Prostate gland (tissue), 2 donors: ENCODE results near the gene ARRB1. TPM values are rescaled to one million over a fixed set of nuclear protein-coding genes. Genes with fewer than 3 reads are reported as not detected.

Source experiments
- DNase-seq: peaks from one replicate; pipeline ENCODE4 v3.0.0-alpha.2; 2019; ENCODE audit warnings: low spot score
- H3K27ac ChIP-seq, 2 donors: fragments of 200-600 bp; sonication (generic); 2 replicates each; pipeline ENCODE4 v1.5.1; 2017 to 2019
- H3K27me3 ChIP-seq: fragments of 200-600 bp; sonication (generic); replicated peaks from 2 replicates; pipeline ENCODE4 v1.5.1; 2019; ENCODE audit not compliant: insufficient read depth
- H3K36me3 ChIP-seq, 2 donors: fragments of 200-600 bp; sonication (generic); 1 replicate in 1 of 2; 2 replicates in 1 of 2; pipeline versions ENCODE4 v1.5.1 to v1.8.1; 2017 to 2019
- H3K4me1 ChIP-seq: fragments of 200-600 bp; sonication (generic); replicated peaks from 2 replicates; pipeline ENCODE4 v1.5.1; 2019
- H3K4me3 ChIP-seq, 2 donors: fragments of 200-600 bp; sonication (generic); 2 replicates each; pipeline ENCODE4 v1.5.1; 2017 to 2019
- H3K9me3 ChIP-seq: fragments of 200-600 bp; sonication (generic); 2 replicates; pipeline ENCODE4 v1.5.1; 2017
- POLR2A ChIP-seq: fragments of 450-650 bp; IDR thresholded peaks from one replicate; pipeline ENCODE4 v1.6.1; 2016; ENCODE audit warnings: antibody characterized with exemption, mild to moderate bottlenecking
- POLR2AphosphoS5 ChIP-seq: sonication (generic); formaldehyde crosslinking; IDR thresholded peaks from one replicate; pipeline ENCODE4 v1.6.1; 2017; ENCODE audit warnings: antibody characterized with exemption
- WGBS: methylation state at CpG from one replicate; pipeline ENCODE4 v1.1.5; 2018; 5-methylcytosine and 5-hydroxymethylcytosine counted together
- intact Hi-C: fragments of 100-400 bp; cut with DNase I; formaldehyde crosslinking; loops from one replicate; pipeline ENCODE4 v1.14.2; 2022
- total RNA-seq, 2 donors: library from RNA; depleted of rRNA; stranded (reverse); fragments of >200 nt; gene quantifications; one replicate each; pipeline ENCODE4 v1.1.0, GENCODE V29; 2016
- TF ChIP-seq, protein P1 (sequence below), 4 experiments: fragments of 200-600 bp in 2 of 4; fragments of 450-650 bp in 2 of 4; sonication (generic) in 2 of 4; IDR thresholded peaks; 1 replicate in 3 of 4; 2 replicates in 1 of 4; pipeline ENCODE4 v1.5.1; 2016 to 2019; ENCODE audit warnings: antibody characterized with exemption in 4 of 4, mild to moderate bottlenecking in 2 of 4, moderate library complexity in 2 of 4

The ARRB1 gene
- total RNA-seq, 2 donors from 2014 or later = 31.9 to 64.7 TPM

DNA sequence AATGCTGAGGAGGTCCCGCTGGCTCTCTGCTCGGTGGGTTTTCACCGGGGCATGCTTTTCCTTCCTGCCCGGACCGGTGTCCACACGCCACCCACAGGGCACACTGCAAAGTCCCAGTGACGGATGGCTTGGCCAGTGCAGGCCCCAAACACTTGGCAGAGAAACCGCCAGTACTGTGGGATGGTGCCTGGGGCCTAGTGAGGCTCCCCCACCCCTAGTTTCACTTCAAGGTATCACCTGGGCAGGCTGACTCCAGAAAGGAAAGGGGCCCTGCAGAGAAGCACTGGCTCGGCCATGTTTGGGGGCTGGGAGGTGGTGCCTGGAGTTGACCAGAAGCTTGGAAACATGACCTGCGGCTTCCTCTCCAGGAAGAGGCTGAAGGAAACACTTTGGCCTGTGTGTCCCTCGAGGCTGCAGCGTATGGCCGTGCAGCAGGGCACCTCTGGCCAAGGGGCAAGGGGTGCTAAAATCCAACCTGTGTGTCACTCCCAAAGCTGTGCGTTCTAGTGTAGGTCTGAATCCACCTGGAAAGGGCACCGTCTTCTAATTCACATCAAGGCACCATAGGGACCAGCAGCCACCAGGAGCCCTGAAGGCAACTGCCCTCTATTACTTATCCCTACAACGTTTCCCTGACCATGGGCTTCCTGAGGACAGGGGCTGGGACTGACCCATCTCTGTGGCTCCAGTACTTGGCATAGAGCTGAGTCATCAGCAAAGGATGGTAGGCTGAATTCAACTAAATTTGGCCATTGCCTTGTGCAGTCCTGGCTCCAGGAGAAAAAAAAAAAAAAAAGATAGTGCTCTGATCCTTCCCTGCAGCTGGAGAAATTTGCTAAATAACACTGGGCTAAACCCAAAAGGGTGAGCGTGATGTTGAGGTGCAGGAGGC lies 88.3 kb downstream of the ARRB1 start:
- intact Hi-C loops = no loop called here
- H3K36me3 ChIP-seq = no peaks in the 10 kb centered on the region
- H3K27ac ChIP-seq = no peak overlapping the region
- 78% methylated on average over 17 of the region's 17 CpGs for WGBS
- DNase-seq = no peak
- no peak overlapping the region for H3K4me3 ChIP-seq
- TF ChIP-seq POLR2AphosphoS5 = no peak
- TF ChIP-seq, protein P1, sequence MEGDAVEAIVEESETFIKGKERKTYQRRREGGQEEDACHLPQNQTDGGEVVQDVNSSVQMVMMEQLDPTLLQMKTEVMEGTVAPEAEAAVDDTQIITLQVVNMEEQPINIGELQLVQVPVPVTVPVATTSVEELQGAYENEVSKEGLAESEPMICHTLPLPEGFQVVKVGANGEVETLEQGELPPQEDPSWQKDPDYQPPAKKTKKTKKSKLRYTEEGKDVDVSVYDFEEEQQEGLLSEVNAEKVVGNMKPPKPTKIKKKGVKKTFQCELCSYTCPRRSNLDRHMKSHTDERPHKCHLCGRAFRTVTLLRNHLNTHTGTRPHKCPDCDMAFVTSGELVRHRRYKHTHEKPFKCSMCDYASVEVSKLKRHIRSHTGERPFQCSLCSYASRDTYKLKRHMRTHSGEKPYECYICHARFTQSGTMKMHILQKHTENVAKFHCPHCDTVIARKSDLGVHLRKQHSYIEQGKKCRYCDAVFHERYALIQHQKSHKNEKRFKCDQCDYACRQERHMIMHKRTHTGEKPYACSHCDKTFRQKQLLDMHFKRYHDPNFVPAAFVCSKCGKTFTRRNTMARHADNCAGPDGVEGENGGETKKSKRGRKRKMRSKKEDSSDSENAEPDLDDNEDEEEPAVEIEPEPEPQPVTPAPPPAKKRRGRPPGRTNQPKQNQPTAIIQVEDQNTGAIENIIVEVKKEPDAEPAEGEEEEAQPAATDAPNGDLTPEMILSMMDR (IDR thresholded peaks at IDR 0.05) = no peak
- TF ChIP-seq POLR2A = no peak
- no peaks in the 10 kb centered on the region for H3K9me3 ChIP-seq
- H3K27me3 ChIP-seq = no peaks in the 10 kb centered on the region
- no peaks in the 10 kb centered on the region for H3K4me1 ChIP-seq

DNA sequence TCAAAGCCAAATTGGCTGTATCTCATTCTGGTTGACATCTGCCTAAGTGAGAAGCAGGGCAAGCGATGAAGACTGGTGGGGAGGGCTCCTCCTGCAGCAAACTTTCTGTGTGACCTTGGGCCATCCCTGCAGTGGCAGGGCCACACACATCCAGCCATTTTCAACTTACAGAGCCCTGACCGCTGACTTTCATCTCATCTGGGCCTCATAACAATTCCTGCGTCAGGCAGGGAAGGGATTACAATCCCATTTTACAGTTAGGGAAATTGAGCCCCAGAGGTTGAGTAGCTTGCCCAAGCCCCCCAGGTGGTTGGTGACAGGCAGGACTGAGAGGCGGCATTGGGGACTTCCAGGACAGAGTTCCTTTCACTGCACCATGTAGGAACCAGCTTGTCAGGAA lies 89.0 kb downstream of the ARRB1 start:
- no peak for DNase-seq
- 98% methylated on average over 4 of the region's 4 CpGs for whole genome bisulfite sequencing
- intact Hi-C loops = no loop called here

DNA sequence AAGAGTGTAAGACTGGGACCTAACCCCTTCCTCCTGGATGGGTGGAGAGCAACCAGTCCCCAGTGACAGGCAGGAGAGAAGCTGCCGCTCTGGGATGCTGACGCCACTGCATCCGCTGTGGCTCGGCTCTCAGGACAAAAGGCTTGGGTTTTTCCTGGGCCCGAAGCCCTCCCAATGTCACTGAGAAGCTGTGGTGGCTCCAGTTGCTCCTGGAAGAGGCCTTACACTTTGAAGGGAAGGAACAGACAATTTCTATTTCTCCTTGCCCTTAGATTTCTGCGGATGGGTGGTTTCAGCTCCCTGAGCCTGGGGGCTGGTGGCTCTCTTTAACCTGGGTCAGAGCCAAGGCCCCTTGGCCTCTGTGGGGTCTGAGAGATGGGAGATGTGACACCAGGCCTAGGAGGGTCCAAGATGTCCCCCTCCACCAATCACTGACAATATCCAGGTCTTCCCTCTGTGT lies 89.5 kb downstream of the ARRB1 start:
- no peaks in the 10 kb centered on the region for H3K4me1 ChIP-seq
- intact Hi-C loops = no loop called here
- H3K27me3 ChIP-seq = no peaks in the 10 kb centered on the region
- 90% methylated on average over 6 of the region's 6 CpGs for WGBS
- H3K27ac ChIP-seq = no peak overlapping the region
- TF ChIP-seq, protein P1 (IDR thresholded peaks at IDR 0.05) = no peak
- TF ChIP-seq POLR2A = no peak
- TF ChIP-seq POLR2AphosphoS5 = no peak
- no peaks in the 10 kb centered on the region for H3K36me3 ChIP-seq
- DNase-seq = no peak
- H3K9me3 ChIP-seq = no peaks in the 10 kb centered on the region
- no peak overlapping the region for H3K4me3 ChIP-seq

More for the DNA sequence above, 89.0 kb downstream of the ARRB1 start:
- Histone ChIP-seq H3K27me3 (no peaks in the 10 kb centered on the region), H3K27ac (no peak overlapping the region), H3K4me1 (no peaks in the 10 kb centered on the region), H3K36me3 (no peaks in the 10 kb centered on the region), H3K4me3 (no peak overlapping the region), H3K9me3 (no peaks in the 10 kb centered on the region)
- TF ChIP-seq POLR2AphosphoS5 (no peak), POLR2A (no peak)
- TF ChIP-seq, protein P1 (IDR thresholded peaks at IDR 0.05) = no peak

DNA sequence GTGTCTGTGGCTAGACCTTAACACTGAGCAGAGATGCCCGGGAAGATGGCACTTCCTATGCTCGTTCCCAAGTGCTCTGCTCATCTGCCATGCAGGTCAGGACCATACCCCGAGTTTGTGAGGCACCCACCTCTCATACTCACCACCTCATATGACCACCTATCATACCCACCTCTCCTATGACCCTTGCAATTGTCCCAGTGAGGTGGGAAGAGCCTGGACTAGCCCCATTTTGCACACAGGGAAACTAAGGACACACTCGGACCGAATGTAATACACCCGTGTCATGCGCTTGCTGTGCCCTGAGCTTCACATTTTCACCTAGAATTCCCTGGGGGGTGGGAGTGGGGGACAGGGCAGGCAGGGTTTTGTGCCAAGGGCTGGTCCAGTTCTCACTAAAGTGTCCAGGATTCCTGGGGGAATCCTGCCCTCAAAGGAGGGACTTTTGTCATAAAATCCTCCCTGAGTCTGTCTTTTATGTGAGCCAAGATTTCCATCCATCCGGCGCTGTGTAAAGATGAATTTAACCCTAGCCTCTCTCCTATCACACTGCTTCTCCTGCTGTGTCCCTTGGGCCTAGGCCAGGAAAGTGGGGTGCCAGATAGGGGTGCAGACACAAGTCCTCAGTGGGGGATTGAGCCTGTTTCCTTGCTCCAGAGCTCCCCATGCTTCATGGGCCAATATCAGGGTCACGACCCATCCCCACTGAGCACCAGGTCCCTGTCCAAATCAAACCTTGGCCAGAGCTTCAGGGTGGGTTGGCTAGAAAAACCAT lies 90.9 kb downstream of the ARRB1 start:
- Histone ChIP-seq H3K27me3 (no peaks in the 10 kb centered on the region), H3K27ac (no peak overlapping the region), H3K4me1 (no peaks in the 10 kb centered on the region), H3K9me3 (no peaks in the 10 kb centered on the region), H3K36me3 (no peaks in the 10 kb centered on the region), H3K4me3 (no peak overlapping the region)
- intact Hi-C loops = no loop called here
- WGBS = 37% methylated on average over 10 of the region's 10 CpGs
- DNase-seq = no peak
- TF ChIP-seq POLR2AphosphoS5 (no peak), POLR2A (no peak)
- TF ChIP-seq, protein P1 (IDR thresholded peaks at IDR 0.05) = no peak
